SK-N-SH (cell line): ENCODE results near the gene TMIGD3. TPM values are rescaled to one million over a fixed set of nuclear protein-coding genes. Genes with fewer than 3 reads are reported as not detected.

Source experiments
- CTCF ChIA-PET: fragments of 300-600, 350-600 bp; formaldehyde crosslinking; extraction: SDS; loops from one replicate; lab custom pipeline; 2021; lab: Yijun Ruan, JAX
- POLR2A ChIA-PET: fragments of 350-600 bp; sonication (Branson Sonifier 250); formaldehyde crosslinking; extraction: SDS; loops from one replicate; lab custom pipeline; 2020; ENCODE audit warnings: antibody characterized with exemption, inconsistent platforms; lab: Yijun Ruan, JAX
- DNase-seq: peaks from one replicate; pipeline ENCODE4 v3.0.0; 2012
- H2AFZ ChIP-seq: fragments of 200-600 bp; sonication (generic); 2 replicates; pipeline ENCODE4 v1.8.1; 2016; ENCODE audit warnings: antibody characterized with exemption, mild to moderate bottlenecking, low read depth
- H3F3A ChIP-seq: fragments of 200-600 bp; sonication (generic); replicated peaks from 2 replicates; pipeline ENCODE3; 2016; ENCODE audit warnings: antibody characterized with exemption, mild to moderate bottlenecking; ENCODE audit not compliant: insufficient read depth
- H3K27ac ChIP-seq, 2 experiments: fragments of 200-500 bp in 1 of 2; fragments of 200-600 bp in 1 of 2; sonication (Bioruptor generic) in 1 of 2; sonication (generic), shearing (Covaris generic) in 1 of 2; 2 replicates each; pipeline versions ENCODE4 v1.5.1 to v1.6.1; 2014 to 2016; ENCODE audit warnings: low read depth in 2 of 2, inconsistent platforms in 1 of 2, low read length in 1 of 2, mild to moderate bottlenecking in 1 of 2, mixed read lengths in 1 of 2
- H3K27me3 ChIP-seq: fragments of 200-600 bp; sonication (generic), shearing (Covaris generic); 2 replicates; pipeline ENCODE4 v1.6.1; 2016; ENCODE audit warnings: mixed run types; ENCODE audit not compliant: insufficient read depth
- H3K36me3 ChIP-seq, 2 experiments: fragments of 200-500 bp in 1 of 2; fragments of 200-600 bp in 1 of 2; sonication (Bioruptor generic) in 1 of 2; sonication (generic) in 1 of 2; replicated peaks in 1 of 2; 2 replicates each; pipeline versions ENCODE3 to v1.5.1; 2014 to 2016; ENCODE audit warnings: low read length in 1 of 2, mild to moderate bottlenecking in 1 of 2; ENCODE audit not compliant: insufficient read depth in 2 of 2, control insufficient read depth in 1 of 2
- H3K4me1 ChIP-seq, 2 experiments: fragments of 200-500 bp in 1 of 2; fragments of 200-600 bp in 1 of 2; sonication (Bioruptor generic) in 1 of 2; sonication (generic), shearing (Covaris generic) in 1 of 2; 2 replicates each; pipeline versions ENCODE4 v1.5.1 to v1.6.1; 2014 to 2016; ENCODE audit warnings: low read depth in 1 of 2, low read length in 1 of 2, mixed run types in 1 of 2; ENCODE audit not compliant: insufficient read depth in 2 of 2, control insufficient read depth in 1 of 2
- H3K4me2 ChIP-seq: fragments of 200-600 bp; sonication (generic), shearing (Covaris generic); 2 replicates; pipeline ENCODE4 v1.6.1; 2017; ENCODE audit warnings: mixed run types
- H3K4me3 ChIP-seq, 2 experiments: fragments of 200-500 bp in 1 of 2; fragments of 200-600 bp in 1 of 2; sonication (Bioruptor generic) in 1 of 2; sonication (generic), shearing (Covaris generic) in 1 of 2; 2 replicates each; pipeline versions ENCODE4 v1.5.1 to v1.8.1; 2014 to 2016; ENCODE audit warnings: low read depth in 2 of 2, inconsistent platforms in 1 of 2, low read length in 1 of 2, mild to moderate bottlenecking in 1 of 2, mixed read lengths in 1 of 2, moderate library complexity in 1 of 2
- H3K79me2 ChIP-seq: fragments of 200-600 bp; sonication (generic); 2 replicates; pipeline ENCODE4 v1.8.1; 2017; ENCODE audit warnings: mild to moderate bottlenecking; ENCODE audit not compliant: insufficient read depth
- H3K9ac ChIP-seq: fragments of 200-600 bp; sonication (generic); 2 replicates; pipeline ENCODE4 v1.6.1; 2017; ENCODE audit warnings: mixed run types
- H3K9me2 ChIP-seq: fragments of 200-600 bp; sonication (generic); 2 replicates; pipeline ENCODE4 v1.6.1; 2017; ENCODE audit warnings: mixed run types
- H3K9me3 ChIP-seq: fragments of 200-600 bp; sonication (generic); 2 replicates; pipeline ENCODE4 v1.6.1; 2017; ENCODE audit warnings: mixed run types, mild to moderate bottlenecking, moderate library complexity
- H4K20me1 ChIP-seq: fragments of 200-600 bp; sonication (generic); 2 replicates; pipeline ENCODE4 v1.6.1; 2017; ENCODE audit warnings: mild to moderate bottlenecking, mixed run types; ENCODE audit not compliant: insufficient read depth
- CHD2 ChIP-seq: fragments of 150-350 bp; IDR thresholded peaks from 2 replicates; pipeline ENCODE4 v1.6.1; 2018; ENCODE audit warnings: low read length; ENCODE audit not compliant: partially characterized antibody
- EP300 ChIP-seq, 2 experiments: IDR thresholded peaks; 2 replicates each; pipeline versions ENCODE4 v1.4.0 to v1.6.1; 2012; ENCODE audit warnings: borderline replicate concordance in 1 of 2, low read depth in 1 of 2, low read length in 1 of 2
- EZH2phosphoT487 ChIP-seq: fragments of 200-600 bp; sonication (generic); IDR thresholded peaks from 2 replicates; pipeline ENCODE4 v1.6.1; 2017; ENCODE audit warnings: low read depth, mixed run types, mild to moderate bottlenecking, antibody characterized with exemption, moderate library complexity, borderline replicate concordance
- FOSL2 ChIP-seq: IDR thresholded peaks from 2 replicates; pipeline ENCODE4 v1.4.0; 2012; ENCODE audit warnings: low read depth, mild to moderate bottlenecking, moderate library complexity, borderline replicate concordance
- GATA2 ChIP-seq: sonication (generic); formaldehyde crosslinking; IDR thresholded peaks from 2 replicates; pipeline ENCODE4 v1.5.0; 2020; ENCODE audit warnings: mild to moderate bottlenecking, missing genetic modification reagents
- MXI1 ChIP-seq: IDR thresholded peaks from 2 replicates; pipeline ENCODE4 v1.6.1; 2012; ENCODE audit warnings: mild to moderate bottlenecking, low read depth, low read length, improper control_type of control experiment
- NRF1 ChIP-seq: IDR thresholded peaks from 2 replicates; pipeline ENCODE4 v1.6.1; 2012; ENCODE audit warnings: low read depth, mild to moderate bottlenecking, low read length
- PBX3 ChIP-seq: IDR thresholded peaks from 2 replicates; pipeline ENCODE4; 2012
- POLR2AphosphoS5 ChIP-seq: IDR thresholded peaks from 2 replicates; pipeline ENCODE4 v1.6.1; 2012; ENCODE audit warnings: low read depth, low read length
- RAD21 ChIP-seq: IDR thresholded peaks from 2 replicates; pipeline ENCODE4 v1.6.1; 2012; ENCODE audit warnings: mild to moderate bottlenecking, low read length
- RXRA ChIP-seq: IDR thresholded peaks from 2 replicates; pipeline ENCODE4 v1.4.0; 2012; ENCODE audit warnings: low read depth, mild to moderate bottlenecking, borderline replicate concordance
- SIN3A ChIP-seq: IDR thresholded peaks from 2 replicates; pipeline ENCODE4 v1.6.1; 2012; ENCODE audit warnings: low read depth, mild to moderate bottlenecking, low read length, moderate library complexity, borderline replicate concordance
- TAF1 ChIP-seq: IDR thresholded peaks from 2 replicates; pipeline ENCODE4 v1.6.1; 2012; ENCODE audit warnings: low read depth, mild to moderate bottlenecking, low read length, moderate library complexity, borderline replicate concordance
- TCF12 ChIP-seq: IDR thresholded peaks from 2 replicates; pipeline ENCODE4 v1.4.0; 2012
- TEAD4 ChIP-seq: IDR thresholded peaks from 2 replicates; pipeline ENCODE4 v1.4.0; 2012; ENCODE audit warnings: mild to moderate bottlenecking, borderline replicate concordance; ENCODE audit not compliant: insufficient read depth
- WGBS: methylation state at CpG from one replicate; pipeline ENCODE4 v1.1.6; 2017; ENCODE audit warnings: low lambda C conversion rate; 5-methylcytosine and 5-hydroxymethylcytosine counted together
- polyA plus RNA-seq, 3 experiments: library from polyadenylated mRNA; depleted of rRNA; stranded (reverse); fragments of >200 nt; gene quantifications; 2 replicates each; pipeline ENCODE4 v1.2.3, GENCODE V29; 2012
- TF ChIP-seq, protein P1 (sequence below): fragments of 150-350 bp; IDR thresholded peaks from 2 replicates; pipeline ENCODE4 v1.6.1; 2017; ENCODE audit warnings: antibody characterized with exemption, low read length, low read depth, borderline replicate concordance

The TMIGD3 gene
- polyA plus RNA-seq, 1 of the 3 experiments (the other 2 are of a cell fraction), result not detected

GRCh38 chr1:111520053-111520452 is 16.6 kb upstream of the TMIGD3 start:
- Histone ChIP-seq H3K27ac (no peak overlapping the region), H3K4me1 (no peaks in the 10 kb centered on the region; a peak in 1 of 4 replicates), H3K27me3 (no peaks in the 10 kb centered on the region), H3K36me3 (no peaks in the 10 kb centered on the region), H3K4me2 (no peak overlapping the region), H3F3A (no peaks in the 10 kb centered on the region), H4K20me1 (no peaks in the 10 kb centered on the region), H3K9me3 (no peaks in the 10 kb centered on the region), H3K4me3 (no peak overlapping the region), H3K79me2 (no peaks in the 10 kb centered on the region), H3K9me2 (0 out of 2 replicates have a peak, but pooled peaks cover 3% of the 10 kb centered on the region), H2AFZ (no peak overlapping the region), H3K9ac (no peak overlapping the region)
- POLR2A ChIA-PET, result interaction anchor here (0.7 kb wide), 1 partner anchor 131 kb away, joined by 3 read pairs; no protein-coding TSS in a partner anchor
- CTCF ChIA-PET, result interaction anchor here (4.2 kb wide), 1 partner anchor 13 kb away, joined by 44 read pairs; no protein-coding TSS in a partner anchor
- 87% methylated on average over 3 of the region's 3 CpGs for WGBS
- DNase-seq, result no peak
- TF ChIP-seq EP300 (IDR thresholded peaks at IDR 0.05; ENCODE audit: borderline replicate concordance in 1 of 2, low read depth in 1 of 2, low read length in 1 of 2) (no peak), POLR2AphosphoS5 (no peak), SIN3A (no peak), RXRA (no peak), FOSL2 (no peak), RAD21 (no peak), GATA2 (CRISPR knock-in tag) (no peak), TCF12 (no peak), CHD2 (no peak), MXI1 (no peak), NRF1 (no peak), TAF1 (no peak), PBX3 (no peak)
- TF ChIP-seq, protein P1, sequence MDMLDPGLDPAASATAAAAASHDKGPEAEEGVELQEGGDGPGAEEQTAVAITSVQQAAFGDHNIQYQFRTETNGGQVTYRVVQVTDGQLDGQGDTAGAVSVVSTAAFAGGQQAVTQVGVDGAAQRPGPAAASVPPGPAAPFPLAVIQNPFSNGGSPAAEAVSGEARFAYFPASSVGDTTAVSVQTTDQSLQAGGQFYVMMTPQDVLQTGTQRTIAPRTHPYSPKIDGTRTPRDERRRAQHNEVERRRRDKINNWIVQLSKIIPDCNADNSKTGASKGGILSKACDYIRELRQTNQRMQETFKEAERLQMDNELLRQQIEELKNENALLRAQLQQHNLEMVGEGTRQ, result no peak

GRCh38 chr1:111517469-111518225 is 14.2 kb upstream of the TMIGD3 start:
- ChIA-PET CTCF (interaction anchor here (1.2 to 4.2 kb wide), 3 partner anchors 10 to 252 kb away, joined by 4 to 44 read pairs (median 7); no protein-coding TSS in a partner anchor), POLR2A (no interaction called here)
- Histone ChIP-seq H3F3A (no peaks in the 10 kb centered on the region), H3K9ac (no peak overlapping the region), H3K27me3 (no peaks in the 10 kb centered on the region), H3K4me1 (peaks cover 0 to 8% of the 10 kb centered on the region in 2 experiments; a peak in 1 of 4 replicates), H3K79me2 (no peaks in the 10 kb centered on the region), H3K4me3 (no peak overlapping the region), H3K36me3 (no peaks in the 10 kb centered on the region), H3K27ac (no peak overlapping the region), H3K9me3 (no peaks in the 10 kb centered on the region), H2AFZ (no peak overlapping the region), H4K20me1 (no peaks in the 10 kb centered on the region), H3K9me2 (no peaks in the 10 kb centered on the region), H3K4me2 (no peak overlapping the region)
- DNase-seq, result no peak
- TF ChIP-seq EZH2phosphoT487 (no peak), EP300 (IDR thresholded peaks at IDR 0.05; ENCODE audit: borderline replicate concordance in 1 of 2, low read depth in 1 of 2, low read length in 1 of 2) (no peak), CHD2 (no peak), TEAD4 (no peak)
- 73% methylated on average over 1 of the region's 1 CpG for WGBS
